Kidney epithelial cell (primary cell): Measurements from ENCODE around the gene RARRES1. TPM values are rescaled to one million over a fixed set of nuclear protein-coding genes. Genes with fewer than 3 reads are reported as not detected.

ENCODE experiments used
- DNase-seq: peaks from one replicate; pipeline ENCODE4 v3.0.0-alpha.2; 2010; ENCODE audit warnings: low read depth
- H3K27me3 ChIP-seq: 2 replicates; pipeline ENCODE4 v1.6.0; 2011; ENCODE audit warnings: low read length; ENCODE audit not compliant: control insufficient read depth, insufficient read depth
- H3K36me3 ChIP-seq: 2 replicates; pipeline ENCODE4 v1.5.1; 2011; ENCODE audit warnings: low read length; ENCODE audit not compliant: control insufficient read depth, insufficient read depth
- H3K4me3 ChIP-seq: 2 replicates; pipeline ENCODE4 v1.5.1; 2011; ENCODE audit warnings: low read depth, mild to moderate bottlenecking, control low read depth, low read length
- total RNA-seq: library from RNA; depleted of rRNA; stranded (reverse); fragments of >200 nt; gene quantifications from 2 replicates; pipeline ENCODE4 v1.2.3, GENCODE V29; 2015
- TF ChIP-seq, protein P1 (sequence below): IDR thresholded peaks from 2 replicates; pipeline ENCODE4 v1.5.1; 2011; ENCODE audit warnings: mild to moderate bottlenecking, moderate library complexity, low read length, control low read depth, inconsistent platforms; ENCODE audit not compliant: insufficient read depth, poor library complexity, severe bottlenecking

RARRES1 gene
- total RNA-seq, 1 donor from 2014 or later, result 5.3 TPM

DNA sequence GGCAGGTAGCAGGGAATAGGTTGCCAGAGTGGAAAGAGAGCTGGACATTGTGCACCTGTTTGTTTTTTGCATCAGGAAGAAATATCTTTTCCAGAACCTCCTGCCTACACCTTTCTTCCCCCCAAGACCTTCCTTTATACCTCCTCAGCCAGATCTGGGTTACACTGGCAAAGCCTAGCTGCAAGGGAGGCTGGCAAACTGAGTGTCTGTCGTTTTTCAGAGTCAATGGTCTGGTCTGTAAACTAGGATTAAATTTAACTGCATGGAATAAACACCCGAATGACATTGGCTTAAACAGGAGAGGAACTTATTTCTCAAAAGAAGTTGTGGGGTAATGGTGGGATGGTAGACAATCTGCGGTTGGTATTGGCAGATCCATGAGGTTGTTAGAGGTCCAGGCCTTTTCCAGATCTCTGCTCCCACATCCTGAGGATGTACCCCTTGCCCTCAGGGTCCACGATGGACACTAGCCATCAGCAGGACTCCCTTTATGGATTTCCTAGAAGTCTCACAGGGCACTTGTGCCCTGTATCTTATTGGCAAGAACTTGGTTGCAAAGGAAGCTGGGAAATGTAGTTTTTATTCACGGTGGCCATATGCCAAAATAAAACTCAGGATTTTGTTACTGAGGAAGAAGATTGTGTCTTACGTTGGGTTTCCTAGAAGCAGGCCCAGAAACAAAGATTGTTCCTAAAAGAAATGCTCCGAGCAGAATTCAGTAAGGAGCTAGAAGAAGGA is 3.2 kb upstream of the RARRES1 start:
- no peaks in the 10 kb centered on the region for H3K27me3 ChIP-seq
- H3K4me3 ChIP-seq, result no peak overlapping the region
- H3K36me3 ChIP-seq, result peaks cover 1% of the 10 kb centered on the region
- TF ChIP-seq, protein P1, sequence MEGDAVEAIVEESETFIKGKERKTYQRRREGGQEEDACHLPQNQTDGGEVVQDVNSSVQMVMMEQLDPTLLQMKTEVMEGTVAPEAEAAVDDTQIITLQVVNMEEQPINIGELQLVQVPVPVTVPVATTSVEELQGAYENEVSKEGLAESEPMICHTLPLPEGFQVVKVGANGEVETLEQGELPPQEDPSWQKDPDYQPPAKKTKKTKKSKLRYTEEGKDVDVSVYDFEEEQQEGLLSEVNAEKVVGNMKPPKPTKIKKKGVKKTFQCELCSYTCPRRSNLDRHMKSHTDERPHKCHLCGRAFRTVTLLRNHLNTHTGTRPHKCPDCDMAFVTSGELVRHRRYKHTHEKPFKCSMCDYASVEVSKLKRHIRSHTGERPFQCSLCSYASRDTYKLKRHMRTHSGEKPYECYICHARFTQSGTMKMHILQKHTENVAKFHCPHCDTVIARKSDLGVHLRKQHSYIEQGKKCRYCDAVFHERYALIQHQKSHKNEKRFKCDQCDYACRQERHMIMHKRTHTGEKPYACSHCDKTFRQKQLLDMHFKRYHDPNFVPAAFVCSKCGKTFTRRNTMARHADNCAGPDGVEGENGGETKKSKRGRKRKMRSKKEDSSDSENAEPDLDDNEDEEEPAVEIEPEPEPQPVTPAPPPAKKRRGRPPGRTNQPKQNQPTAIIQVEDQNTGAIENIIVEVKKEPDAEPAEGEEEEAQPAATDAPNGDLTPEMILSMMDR, result no peak
- no peak for DNase-seq

DNA sequence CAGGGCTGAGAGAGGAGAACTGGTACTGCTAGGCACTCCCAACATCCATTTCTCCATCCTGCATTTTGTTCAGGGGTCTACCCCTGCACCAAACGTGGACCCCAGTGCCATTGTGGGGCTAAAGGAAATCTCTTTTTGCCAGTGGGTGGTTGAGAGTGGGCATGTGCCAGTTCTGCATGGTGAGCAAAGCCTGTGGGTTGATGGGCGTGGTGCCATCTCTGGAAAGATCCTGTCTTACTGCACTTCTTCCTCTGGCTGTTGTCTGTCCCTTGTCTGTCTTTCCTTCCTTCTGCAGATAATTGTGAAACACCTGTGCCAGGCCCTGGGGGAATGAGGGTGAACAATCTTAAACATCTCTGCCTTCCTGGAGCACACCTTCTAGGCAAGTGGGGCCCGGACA is 1.4 kb upstream of the RARRES1 start:
- Histone ChIP-seq H3K36me3 (peaks cover 1% of the 10 kb centered on the region), H3K27me3 (no peaks in the 10 kb centered on the region), H3K4me3 (no peak overlapping the region)
- no peak for DNase-seq
- TF ChIP-seq, protein P1, result no peak

DNA sequence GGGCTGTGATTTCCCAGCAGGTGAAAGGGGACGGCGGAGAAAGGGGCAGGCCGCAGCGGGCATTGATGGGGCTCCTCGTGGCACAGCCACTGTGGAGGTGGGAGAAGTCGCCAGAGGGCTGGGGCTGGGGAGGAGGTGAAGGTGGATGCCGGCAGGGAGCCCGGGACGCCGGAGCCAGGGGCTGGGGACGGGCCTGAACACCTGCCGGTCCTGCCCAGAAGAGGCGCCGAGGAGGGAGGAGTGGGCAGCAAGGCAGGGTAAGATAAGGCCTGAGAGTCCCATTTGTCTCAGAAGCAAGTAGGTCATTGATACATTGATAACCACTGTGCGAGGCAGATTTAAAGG is 571 bp upstream of the RARRES1 start:
- Histone ChIP-seq H3K4me3 (peak overlapping the region; percentile 53), H3K36me3 (peaks cover 1% of the 10 kb centered on the region), H3K27me3 (no peaks in the 10 kb centered on the region)
- TF ChIP-seq, protein P1, result no peak
- DNase-seq, result no peak

DNA sequence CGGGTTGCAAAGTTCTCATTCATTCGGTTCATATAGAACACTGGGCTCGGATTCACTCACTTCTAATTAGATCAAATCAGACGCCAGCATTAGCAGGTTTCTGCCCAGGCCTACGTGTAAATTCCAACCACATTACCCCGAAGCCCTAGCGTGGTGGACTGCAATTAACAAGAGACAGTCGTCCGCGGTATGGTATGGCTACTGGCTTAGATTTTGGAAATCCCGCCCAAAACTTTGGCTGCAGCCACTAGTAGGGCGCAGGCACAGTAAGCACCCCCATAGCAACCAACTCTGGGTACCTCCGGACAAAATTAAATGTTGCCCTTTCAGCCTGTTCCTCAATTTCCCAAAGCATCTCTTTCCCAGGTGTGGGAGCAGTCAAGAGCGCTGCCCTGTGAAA is 771 bp downstream of the RARRES1 start:
- no peaks in the 10 kb centered on the region for H3K27me3 ChIP-seq
- H3K4me3 ChIP-seq, result peak overlapping the region; percentile 53
- DNase-seq, result no peak
- H3K36me3 ChIP-seq, result peaks cover 1% of the 10 kb centered on the region
- TF ChIP-seq, protein P1, result no peak

DNA sequence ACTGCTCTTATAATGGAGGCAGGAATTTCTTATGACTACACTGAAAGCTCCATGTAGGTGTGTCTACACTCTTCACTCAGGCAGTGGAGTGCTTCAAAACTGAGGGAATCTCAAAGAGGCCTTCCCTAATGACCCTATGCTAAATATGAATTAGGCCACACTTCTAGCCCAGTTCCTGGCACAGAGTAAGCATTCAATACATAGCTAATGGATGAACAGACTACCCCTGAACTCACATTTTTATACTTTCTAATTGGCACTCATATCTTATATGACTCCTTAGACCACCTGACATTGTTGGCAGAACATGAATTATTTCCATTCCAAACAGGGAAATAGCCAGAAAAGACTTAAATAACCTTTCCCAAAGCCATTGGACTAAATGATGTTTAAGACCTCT is 3.4 kb downstream of the RARRES1 start:
- peaks cover 1% of the 10 kb centered on the region for H3K36me3 ChIP-seq

More for the DNA sequence above, 3.4 kb downstream of the RARRES1 start:
- H3K4me3 ChIP-seq, result no peak overlapping the region
- H3K27me3 ChIP-seq, result no peaks in the 10 kb centered on the region
- no peak for DNase-seq
- TF ChIP-seq, protein P1, result no peak
